Measurements from ENCODE around the gene TRIP6.

TRIP6 gene

DNA sequence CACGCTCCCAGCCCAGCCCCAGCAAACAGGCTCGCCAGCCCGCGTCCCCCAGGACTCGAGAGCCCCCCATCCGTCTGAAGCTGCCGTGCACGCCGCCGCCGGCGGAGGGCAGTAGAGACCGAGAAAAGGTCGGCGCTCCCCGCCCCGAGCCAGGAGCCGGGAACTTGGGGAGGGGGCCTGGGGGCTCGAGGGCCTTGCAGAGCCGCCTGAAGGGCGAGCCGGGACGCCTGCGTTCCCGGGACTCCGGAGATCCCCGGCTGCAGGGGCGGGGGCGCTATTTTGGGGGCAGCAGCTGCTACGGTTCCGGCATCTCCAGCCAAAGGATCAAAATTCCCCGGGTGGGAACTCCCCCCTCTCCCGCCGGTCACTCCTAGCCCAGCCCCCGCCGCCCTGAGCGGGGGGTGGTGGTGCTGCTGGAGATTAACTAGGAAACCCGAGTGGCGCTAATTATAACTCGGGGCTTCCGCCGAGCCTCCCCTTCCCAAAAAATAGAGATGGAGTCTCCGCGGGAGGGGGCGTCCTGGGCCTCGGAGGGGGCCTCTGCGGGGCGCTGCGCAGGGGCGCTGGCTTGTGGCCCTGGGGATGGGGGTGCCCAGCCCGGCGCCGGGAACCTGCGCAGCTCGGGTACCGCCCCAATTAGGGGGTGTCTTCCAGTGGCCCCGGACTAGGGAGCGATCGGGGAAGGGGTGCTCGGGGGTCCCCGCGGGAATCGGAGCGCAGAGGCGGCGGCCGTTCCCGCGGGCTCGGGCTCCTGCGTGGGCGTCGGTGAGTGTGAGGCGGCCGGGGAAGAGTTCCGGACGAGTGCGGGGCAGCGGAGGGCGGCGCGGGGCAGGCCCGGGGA is 27.9 kb downstream of the TRIP6 start (continued):
- TF ChIP-seq, protein P1, sequence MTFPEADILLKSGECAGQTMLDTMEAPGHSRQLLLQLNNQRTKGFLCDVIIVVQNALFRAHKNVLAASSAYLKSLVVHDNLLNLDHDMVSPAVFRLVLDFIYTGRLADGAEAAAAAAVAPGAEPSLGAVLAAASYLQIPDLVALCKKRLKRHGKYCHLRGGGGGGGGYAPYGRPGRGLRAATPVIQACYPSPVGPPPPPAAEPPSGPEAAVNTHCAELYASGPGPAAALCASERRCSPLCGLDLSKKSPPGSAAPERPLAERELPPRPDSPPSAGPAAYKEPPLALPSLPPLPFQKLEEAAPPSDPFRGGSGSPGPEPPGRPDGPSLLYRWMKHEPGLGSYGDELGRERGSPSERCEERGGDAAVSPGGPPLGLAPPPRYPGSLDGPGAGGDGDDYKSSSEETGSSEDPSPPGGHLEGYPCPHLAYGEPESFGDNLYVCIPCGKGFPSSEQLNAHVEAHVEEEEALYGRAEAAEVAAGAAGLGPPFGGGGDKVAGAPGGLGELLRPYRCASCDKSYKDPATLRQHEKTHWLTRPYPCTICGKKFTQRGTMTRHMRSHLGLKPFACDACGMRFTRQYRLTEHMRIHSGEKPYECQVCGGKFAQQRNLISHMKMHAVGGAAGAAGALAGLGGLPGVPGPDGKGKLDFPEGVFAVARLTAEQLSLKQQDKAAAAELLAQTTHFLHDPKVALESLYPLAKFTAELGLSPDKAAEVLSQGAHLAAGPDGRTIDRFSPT (tag by site-specific recombination; IDR thresholded peaks at IDR 0.05): no peak
- TF ChIP-seq SCRT2 (tag by site-specific recombination; IDR thresholded peaks at IDR 0.05) (no peak), ZBTB1 (tag by site-specific recombination; IDR thresholded peaks at IDR 0.05) (no peak), KLF9 (tag by site-specific recombination; IDR thresholded peaks at IDR 0.05; ENCODE audit: low read depth) (peak; percentile 8), ZNF600 (tag by site-specific recombination; IDR thresholded peaks at IDR 0.05) (no peak), ZNF776 (tag by site-specific recombination; IDR thresholded peaks at IDR 0.05; ENCODE audit: borderline replicate concordance) (no peak), KLF1 (tag by site-specific recombination; IDR thresholded peaks at IDR 0.05) (no peak), ZNF335 (tag by site-specific recombination; conservative IDR thresholded peaks at IDR 0.05) (peak; percentile 95), ZNF350 (tag by site-specific recombination; IDR thresholded peaks at IDR 0.05) (no peak), ZNF521 (tag by site-specific recombination; IDR thresholded peaks at IDR 0.05) (no peak), ZNF404 (tag by site-specific recombination; IDR thresholded peaks at IDR 0.05) (no peak), ZNF560 (tag by site-specific recombination; IDR thresholded peaks at IDR 0.05; ENCODE audit: borderline replicate concordance) (no peak), KLF10 (tag by site-specific recombination; IDR thresholded peaks at IDR 0.05) (no peak; the same call in 1 of the 2 replicates), ZNF169 (tag by site-specific recombination; IDR thresholded peaks at IDR 0.05) (no peak), YY2 (tag by site-specific recombination; IDR thresholded peaks at IDR 0.05) (no peak; the same call in 1 of the 2 replicates), ZNF654 (tag by site-specific recombination; IDR thresholded peaks at IDR 0.05; ENCODE audit: low read depth) (peak; percentile 56), ZNF221 (tag by site-specific recombination; IDR thresholded peaks at IDR 0.05; ENCODE audit: borderline replicate concordance) (no peak)
- TF ChIP-seq, protein P2, sequence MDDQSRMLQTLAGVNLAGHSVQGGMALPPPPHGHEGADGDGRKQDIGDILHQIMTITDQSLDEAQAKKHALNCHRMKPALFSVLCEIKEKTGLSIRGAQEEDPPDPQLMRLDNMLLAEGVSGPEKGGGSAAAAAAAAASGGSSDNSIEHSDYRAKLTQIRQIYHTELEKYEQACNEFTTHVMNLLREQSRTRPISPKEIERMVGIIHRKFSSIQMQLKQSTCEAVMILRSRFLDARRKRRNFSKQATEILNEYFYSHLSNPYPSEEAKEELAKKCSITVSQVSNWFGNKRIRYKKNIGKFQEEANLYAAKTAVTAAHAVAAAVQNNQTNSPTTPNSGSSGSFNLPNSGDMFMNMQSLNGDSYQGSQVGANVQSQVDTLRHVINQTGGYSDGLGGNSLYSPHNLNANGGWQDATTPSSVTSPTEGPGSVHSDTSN (CRISPR knock-in tag; IDR thresholded peaks at IDR 0.05): no peak
- TF ChIP-seq, protein P3, sequence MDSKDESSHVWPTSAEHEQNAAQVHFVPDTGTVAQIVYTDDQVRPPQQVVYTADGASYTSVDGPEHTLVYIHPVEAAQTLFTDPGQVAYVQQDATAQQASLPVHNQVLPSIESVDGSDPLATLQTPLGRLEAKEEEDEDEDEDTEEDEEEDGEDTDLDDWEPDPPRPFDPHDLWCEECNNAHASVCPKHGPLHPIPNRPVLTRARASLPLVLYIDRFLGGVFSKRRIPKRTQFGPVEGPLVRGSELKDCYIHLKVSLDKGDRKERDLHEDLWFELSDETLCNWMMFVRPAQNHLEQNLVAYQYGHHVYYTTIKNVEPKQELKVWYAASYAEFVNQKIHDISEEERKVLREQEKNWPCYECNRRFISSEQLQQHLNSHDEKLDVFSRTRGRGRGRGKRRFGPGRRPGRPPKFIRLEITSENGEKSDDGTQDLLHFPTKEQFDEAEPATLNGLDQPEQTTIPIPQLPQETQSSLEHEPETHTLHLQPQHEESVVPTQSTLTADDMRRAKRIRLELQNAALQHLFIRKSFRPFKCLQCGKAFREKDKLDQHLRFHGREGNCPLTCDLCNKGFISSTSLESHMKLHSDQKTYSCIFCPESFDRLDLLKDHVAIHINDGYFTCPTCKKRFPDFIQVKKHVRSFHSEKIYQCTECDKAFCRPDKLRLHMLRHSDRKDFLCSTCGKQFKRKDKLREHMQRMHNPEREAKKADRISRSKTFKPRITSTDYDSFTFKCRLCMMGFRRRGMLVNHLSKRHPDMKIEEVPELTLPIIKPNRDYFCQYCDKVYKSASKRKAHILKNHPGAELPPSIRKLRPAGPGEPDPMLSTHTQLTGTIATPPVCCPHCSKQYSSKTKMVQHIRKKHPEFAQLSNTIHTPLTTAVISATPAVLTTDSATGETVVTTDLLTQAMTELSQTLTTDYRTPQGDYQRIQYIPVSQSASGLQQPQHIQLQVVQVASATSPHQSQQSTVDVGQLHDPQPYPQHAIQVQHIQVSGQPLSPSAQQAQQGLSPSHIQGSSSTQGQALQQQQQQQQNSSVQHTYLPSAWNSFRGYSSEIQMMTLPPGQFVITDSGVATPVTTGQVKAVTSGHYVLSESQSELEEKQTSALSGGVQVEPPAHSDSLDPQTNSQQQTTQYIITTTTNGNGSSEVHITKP (tag by site-specific recombination; IDR thresholded peaks at IDR 0.05): peak; percentile 97

DNA sequence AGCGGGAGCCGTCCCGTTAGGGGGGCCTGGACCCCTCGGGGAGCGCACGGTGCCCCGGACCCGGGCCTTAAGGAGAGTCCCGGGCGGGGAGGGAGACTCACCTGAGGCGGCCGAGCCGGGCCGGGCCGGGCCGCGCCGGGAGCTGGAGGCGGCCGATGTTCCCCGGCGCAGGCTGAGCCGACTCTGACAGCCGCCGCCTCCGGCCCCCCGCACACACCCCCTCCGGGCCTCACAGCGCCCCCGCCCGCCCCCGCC is 28.4 kb downstream of the TRIP6 start, which contains the start of gene ACHE:
TSS of gene ACHE (minus strand) at position 188 of the 255 bp plus-strand sequence. CDS start 1,656 bp downstream, outside the sequence.
- TF ChIP-seq ZNF184 (tag by site-specific recombination; IDR thresholded peaks at IDR 0.05) (0 out of 2 replicates have a peak, but pooled peaks have one; percentile 21), KLF7 (tag by site-specific recombination; IDR thresholded peaks at IDR 0.05; ENCODE audit: borderline replicate concordance) (no peak), KLF10 (tag by site-specific recombination; IDR thresholded peaks at IDR 0.05) (peak; percentile 74; the same call in 1 of the 2 replicates), ZNF610 (tag by site-specific recombination; IDR thresholded peaks at IDR 0.05; ENCODE audit: borderline replicate concordance) (no peak), ZBTB20 (tag by site-specific recombination; IDR thresholded peaks at IDR 0.05) (0 out of 2 replicates have a peak, but pooled peaks have one; percentile 55)
- POLR2A ChIA-PET: interaction anchor here (0.6 kb wide), 1 partner anchor 21 kb away, joined by 3 read pairs; the partner anchor contains the start of gene SRRT

More for the DNA sequence above, 28.4 kb downstream of the TRIP6 start, which contains the start of gene ACHE:
- CTCF ChIA-PET: interaction anchor here (1.3 to 3.0 kb wide), 4 partner anchors 159 to 297 kb away, joined by 3 to 14 read pairs (median 8); no protein-coding TSS in a partner anchor
- no peaks in the 10 kb centered on the region for H3K36me3 ChIP-seq (ENCODE audit: control insufficient read depth in 2 of 2, insufficient read depth in 1 of 2, low read length in 2 of 2)
- no peaks in the 10 kb centered on the region for H3K9me3 ChIP-seq (ENCODE audit: control insufficient read depth, insufficient read depth, low read depth, low read length)
- peak within 1 kb of the TSS; percentile 42 for H3K4me3 ChIP-seq (ENCODE audit: low read depth, low read length)
- H3K27ac ChIP-seq (ENCODE audit: extremely low read depth, low read depth, low read length): peak within 1 kb of the TSS; percentile 50; the same call in 1 of the 2 replicates
- H3K4me1 ChIP-seq (ENCODE audit: control insufficient read depth, insufficient read depth, low read length): no peaks in the 10 kb centered on the region; the same call in 1 of the 2 replicates
